GM12865 (cell line): ENCODE results near the gene AGPS.

Experiments
- DNase-seq: peaks from one replicate; pipeline ENCODE4 v3.0.0; 2010; ENCODE audit warnings: low read depth
- H3K4me3 ChIP-seq: 2 replicates; pipeline ENCODE4 v1.5.1; 2011; ENCODE audit warnings: mild to moderate bottlenecking, low read depth, low read length, control low read depth
- TF ChIP-seq, protein P1 (sequence below): IDR thresholded peaks from 2 replicates; pipeline ENCODE4 v1.5.1; 2011; ENCODE audit warnings: low read length, control low read depth, low read depth, inconsistent platforms; ENCODE audit not compliant: insufficient read depth; ENCODE audit errors: missing control alignments

The AGPS gene

DNA sequence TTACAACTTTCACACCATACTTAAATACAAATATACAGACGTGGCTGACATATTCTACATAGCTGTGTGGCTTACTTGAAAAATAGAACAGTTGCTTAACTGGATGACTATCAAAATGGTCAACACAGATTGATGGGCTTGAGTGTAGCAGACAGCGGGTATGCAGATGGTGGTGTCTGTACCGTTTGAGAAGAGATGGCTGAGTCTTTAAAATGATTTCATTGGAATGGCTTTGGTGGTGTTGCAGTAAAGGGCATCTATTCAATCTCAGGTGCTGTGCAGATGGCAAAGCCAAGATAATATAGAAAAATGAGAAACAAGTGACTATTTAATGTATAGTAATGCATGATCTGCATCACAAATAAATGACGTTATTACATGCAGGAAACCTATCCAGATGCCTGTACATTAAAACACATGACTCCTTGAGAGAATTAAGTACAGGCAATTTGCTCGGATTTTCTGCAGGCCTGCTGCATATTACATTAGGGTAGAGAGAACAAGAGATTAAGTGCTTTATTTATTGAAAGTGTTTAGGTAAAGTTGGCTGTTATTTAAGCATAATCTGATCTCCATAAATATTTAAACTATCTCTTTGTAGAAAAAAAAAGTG lies 68.5 kb downstream of the AGPS start:
- TF ChIP-seq, protein P1, sequence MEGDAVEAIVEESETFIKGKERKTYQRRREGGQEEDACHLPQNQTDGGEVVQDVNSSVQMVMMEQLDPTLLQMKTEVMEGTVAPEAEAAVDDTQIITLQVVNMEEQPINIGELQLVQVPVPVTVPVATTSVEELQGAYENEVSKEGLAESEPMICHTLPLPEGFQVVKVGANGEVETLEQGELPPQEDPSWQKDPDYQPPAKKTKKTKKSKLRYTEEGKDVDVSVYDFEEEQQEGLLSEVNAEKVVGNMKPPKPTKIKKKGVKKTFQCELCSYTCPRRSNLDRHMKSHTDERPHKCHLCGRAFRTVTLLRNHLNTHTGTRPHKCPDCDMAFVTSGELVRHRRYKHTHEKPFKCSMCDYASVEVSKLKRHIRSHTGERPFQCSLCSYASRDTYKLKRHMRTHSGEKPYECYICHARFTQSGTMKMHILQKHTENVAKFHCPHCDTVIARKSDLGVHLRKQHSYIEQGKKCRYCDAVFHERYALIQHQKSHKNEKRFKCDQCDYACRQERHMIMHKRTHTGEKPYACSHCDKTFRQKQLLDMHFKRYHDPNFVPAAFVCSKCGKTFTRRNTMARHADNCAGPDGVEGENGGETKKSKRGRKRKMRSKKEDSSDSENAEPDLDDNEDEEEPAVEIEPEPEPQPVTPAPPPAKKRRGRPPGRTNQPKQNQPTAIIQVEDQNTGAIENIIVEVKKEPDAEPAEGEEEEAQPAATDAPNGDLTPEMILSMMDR: no peak
- H3K4me3 ChIP-seq: no peak overlapping the region
- DNase-seq: no peak

DNA sequence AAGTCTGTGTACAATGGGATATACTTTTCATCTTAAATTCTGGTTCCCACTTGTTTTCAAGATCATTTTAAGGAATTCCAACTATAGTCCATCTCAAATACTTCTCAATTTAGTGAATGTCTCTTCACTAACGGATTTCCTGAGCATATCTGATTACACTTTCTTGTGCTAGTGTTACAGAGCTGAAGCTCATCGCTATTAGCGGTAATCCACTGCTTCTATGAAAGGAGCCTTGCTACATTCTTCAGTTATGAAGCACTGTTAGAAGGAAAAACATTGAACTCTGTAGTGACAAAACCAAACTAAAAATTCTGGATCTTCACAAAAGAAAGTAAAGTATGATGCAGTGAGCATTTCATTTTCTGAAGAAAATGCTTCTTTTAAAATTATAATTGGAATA lies 72.0 kb downstream of the AGPS start:
- TF ChIP-seq, protein P1: no peak
- no peak for DNase-seq
- H3K4me3 ChIP-seq: no peak overlapping the region

DNA sequence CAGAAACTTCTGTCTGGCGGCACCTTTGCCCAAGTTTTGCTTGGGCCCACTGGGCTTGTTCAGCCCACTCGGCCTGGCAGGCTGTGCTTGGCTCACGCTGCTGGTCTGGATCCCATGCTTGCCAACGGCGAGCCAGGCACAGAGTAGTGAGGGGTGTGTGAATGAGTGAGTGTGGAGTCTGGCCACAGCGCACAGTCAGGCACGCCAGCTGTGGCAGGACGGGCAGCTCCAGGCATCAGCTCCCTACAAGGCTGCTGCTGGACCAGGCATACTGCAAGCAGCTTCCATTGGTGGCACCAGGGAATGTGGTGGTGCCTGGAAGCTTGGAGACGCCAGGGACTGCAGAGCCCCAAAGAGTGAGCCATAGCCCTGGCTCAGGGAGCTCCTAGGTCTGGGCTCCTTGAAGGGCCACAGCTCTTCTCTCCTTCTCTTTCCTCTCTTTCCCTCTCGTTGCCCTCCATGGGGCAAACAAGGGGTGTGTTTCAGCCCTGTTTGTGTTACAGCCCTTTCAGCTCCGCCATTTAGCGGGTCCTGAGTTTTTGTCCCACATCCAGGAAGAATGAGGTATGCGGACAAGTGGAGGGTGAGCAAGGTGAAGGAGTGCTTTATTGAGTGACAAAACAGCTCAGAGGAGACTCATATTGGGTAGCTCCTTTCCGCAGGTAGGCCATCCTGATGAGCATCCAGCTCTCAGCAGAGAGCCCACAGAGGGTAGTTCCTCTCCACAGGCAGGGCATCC lies 73.0 kb downstream of the AGPS start:
- no peak for DNase-seq
- TF ChIP-seq, protein P1: no peak
- no peak overlapping the region for H3K4me3 ChIP-seq

DNA sequence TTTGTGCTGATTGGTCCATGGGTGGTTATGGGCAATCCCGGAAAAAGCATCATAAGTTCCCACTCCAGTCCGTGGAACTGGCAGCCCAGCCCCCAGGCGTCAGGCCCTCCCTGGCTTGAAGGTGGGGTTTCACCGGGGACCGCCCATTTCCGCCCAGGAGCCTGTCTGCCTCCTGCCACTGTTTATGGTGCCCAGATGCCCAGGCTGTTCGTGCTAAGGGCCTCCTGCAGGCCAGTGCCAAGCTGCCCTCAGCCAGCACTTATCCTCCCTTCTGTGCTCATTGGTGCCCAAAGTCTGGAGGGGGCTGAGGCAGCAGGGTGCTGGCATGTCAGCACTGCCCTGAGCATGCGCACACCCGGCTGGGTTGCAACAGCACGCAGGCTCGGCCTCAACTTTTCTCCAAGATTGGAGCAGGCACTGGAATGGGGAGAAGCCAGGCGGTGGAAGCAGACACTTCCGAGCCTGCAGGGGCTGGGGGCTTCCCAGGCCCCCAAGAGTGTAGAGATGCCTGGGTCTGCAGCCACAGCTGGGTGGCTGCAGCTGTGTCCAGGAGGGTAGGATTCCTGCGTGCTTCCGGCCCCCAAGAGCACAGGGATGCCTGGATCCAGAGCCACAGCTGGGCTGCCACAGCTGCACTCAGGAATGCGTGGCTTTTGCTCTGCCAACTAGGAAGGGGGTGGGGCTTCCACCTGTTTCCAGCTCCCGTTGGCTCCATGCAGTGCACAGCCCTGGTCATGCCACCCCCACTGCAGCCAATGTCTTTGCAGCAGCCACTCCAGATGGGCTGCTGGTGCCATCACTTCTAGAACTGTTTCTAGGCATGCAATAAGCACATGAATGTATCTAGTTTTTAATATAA lies 74.0 kb downstream of the AGPS start:
- no peak for DNase-seq
- TF ChIP-seq, protein P1: no peak
- no peak overlapping the region for H3K4me3 ChIP-seq

DNA sequence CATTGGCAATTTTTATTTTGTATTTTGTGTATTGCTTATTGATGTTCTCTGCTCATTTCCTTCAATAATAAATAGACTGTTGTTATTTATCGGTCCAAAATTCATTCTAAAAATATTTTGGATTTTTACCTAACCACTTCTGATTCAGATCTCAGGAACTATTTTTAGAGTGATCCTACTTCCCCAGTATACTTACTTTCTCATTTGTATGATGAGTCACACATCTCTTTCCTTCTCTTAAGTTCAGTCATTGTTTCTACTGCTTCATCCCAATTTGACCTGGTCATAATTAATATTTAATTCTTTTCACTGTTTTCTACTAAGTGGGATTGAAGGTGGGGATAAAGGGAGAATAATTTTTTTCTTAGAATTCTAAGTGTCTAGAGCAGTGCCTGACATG lies 75.1 kb downstream of the AGPS start:
- no peak for DNase-seq
- no peak overlapping the region for H3K4me3 ChIP-seq
- TF ChIP-seq, protein P1: no peak

DNA sequence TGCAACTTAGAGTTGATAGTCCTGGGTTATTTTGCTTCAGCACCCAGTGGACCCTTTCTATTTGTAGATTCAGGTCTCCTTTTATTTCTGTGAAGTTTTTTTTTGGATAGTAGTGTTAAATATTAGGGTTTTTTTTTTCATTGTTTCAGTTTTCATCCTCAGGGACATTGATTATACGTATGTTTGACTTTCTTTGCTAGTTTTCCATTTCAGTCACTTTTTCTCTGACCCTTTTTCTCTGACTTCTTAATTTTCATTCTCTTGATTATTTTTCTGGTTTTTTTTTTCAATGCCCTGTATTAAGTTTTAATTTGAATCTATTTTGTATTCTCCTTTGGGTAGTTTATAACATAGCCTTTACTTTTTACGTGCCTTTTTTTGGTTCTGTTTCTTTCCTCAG lies 79.4 kb downstream of the AGPS start:
- TF ChIP-seq, protein P1: no peak
- no peak overlapping the region for H3K4me3 ChIP-seq
- DNase-seq: no peak
